22Rv1 (cell line): ENCODE results near the gene HOXD3.

ENCODE experiments used
- ZFX ChIP-seq: fragments of 450-650 bp; IDR thresholded peaks from 2 replicates; pipeline ENCODE4 v1.6.1; 2017; ENCODE audit warnings: antibody characterized with exemption, borderline replicate concordance
- TF ChIP-seq, protein P1 (sequence below): fragments of 450-650 bp; IDR thresholded peaks from 2 replicates; pipeline ENCODE4 v1.5.1; 2017; ENCODE audit warnings: mild to moderate bottlenecking

DNA sequence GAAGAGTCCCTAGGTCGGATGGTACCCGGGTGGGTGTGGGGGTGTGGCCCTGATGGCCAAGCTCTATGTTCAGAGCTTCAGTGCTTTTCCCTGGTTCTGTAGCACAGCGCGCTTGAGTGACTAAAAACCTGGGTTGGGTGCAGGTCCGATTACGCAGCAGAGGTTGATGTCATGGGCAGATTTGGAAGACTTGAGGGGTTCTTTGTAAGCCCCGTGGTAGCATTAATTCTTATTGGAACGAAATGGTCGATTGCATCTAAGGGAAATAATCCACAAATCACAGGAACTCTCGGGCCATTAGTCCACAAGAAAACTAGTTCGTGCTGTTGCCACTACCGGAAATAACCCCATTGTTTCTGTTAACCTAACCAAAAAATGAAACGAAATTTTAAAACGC lies 18.6 kb upstream of the HOXD3 start:
- TF ChIP-seq, protein P1, sequence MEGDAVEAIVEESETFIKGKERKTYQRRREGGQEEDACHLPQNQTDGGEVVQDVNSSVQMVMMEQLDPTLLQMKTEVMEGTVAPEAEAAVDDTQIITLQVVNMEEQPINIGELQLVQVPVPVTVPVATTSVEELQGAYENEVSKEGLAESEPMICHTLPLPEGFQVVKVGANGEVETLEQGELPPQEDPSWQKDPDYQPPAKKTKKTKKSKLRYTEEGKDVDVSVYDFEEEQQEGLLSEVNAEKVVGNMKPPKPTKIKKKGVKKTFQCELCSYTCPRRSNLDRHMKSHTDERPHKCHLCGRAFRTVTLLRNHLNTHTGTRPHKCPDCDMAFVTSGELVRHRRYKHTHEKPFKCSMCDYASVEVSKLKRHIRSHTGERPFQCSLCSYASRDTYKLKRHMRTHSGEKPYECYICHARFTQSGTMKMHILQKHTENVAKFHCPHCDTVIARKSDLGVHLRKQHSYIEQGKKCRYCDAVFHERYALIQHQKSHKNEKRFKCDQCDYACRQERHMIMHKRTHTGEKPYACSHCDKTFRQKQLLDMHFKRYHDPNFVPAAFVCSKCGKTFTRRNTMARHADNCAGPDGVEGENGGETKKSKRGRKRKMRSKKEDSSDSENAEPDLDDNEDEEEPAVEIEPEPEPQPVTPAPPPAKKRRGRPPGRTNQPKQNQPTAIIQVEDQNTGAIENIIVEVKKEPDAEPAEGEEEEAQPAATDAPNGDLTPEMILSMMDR = no peak
- no peak for TF ChIP-seq ZFX
